HEK293T (cell line): ENCODE results near the gene ALG6.

Experiments used
- CTCF ChIA-PET: fragments of 350-600 bp; formaldehyde crosslinking; extraction: SDS; loops from one replicate; lab custom pipeline; 2021; ENCODE audit warnings: antibody characterized with exemption, inconsistent platforms; lab: Yijun Ruan, JAX
- POLR2A ChIA-PET: fragments of 350-600 bp; formaldehyde crosslinking; extraction: SDS; loops from one replicate; lab custom pipeline; 2020; ENCODE audit warnings: antibody characterized with exemption, inconsistent platforms; lab: Yijun Ruan, JAX
- DNase-seq: peaks from one replicate; pipeline ENCODE4 v3.0.0; 2012; ENCODE audit warnings: mixed read lengths; ENCODE audit errors: extremely low spot score
- ARNT ChIP-seq: fragments of 450-650 bp; IDR thresholded peaks from 2 replicates; pipeline ENCODE4 v1.6.1; 2017; ENCODE audit warnings: mild to moderate bottlenecking
- BHLHE40 ChIP-seq: fragments of 450-650 bp; IDR thresholded peaks from 2 replicates; pipeline ENCODE4 v1.6.1; 2016; ENCODE audit warnings: mild to moderate bottlenecking, moderate library complexity, borderline replicate concordance
- CTBP1 ChIP-seq: fragments of 450-650 bp; IDR thresholded peaks from 2 replicates; pipeline ENCODE4 v1.6.1; 2016; ENCODE audit warnings: borderline replicate concordance
- ELF4 ChIP-seq: fragments of 450-650 bp; IDR thresholded peaks from 2 replicates; pipeline ENCODE4 v1.6.1; 2017; ENCODE audit warnings: antibody characterized with exemption
- FOXA1 ChIP-seq: fragments of 450-650 bp; IDR thresholded peaks from 2 replicates; pipeline ENCODE4 v1.6.1; 2016; ENCODE audit warnings: mild to moderate bottlenecking
- FOXK2 ChIP-seq: fragments of 450-650 bp; IDR thresholded peaks from 2 replicates; pipeline ENCODE4 v1.6.1; 2016; ENCODE audit warnings: mild to moderate bottlenecking
- FOXM1 ChIP-seq: fragments of 450-650 bp; IDR thresholded peaks from 2 replicates; pipeline ENCODE4 v1.6.1; 2017; ENCODE audit warnings: mild to moderate bottlenecking, borderline replicate concordance
- HDGF ChIP-seq: fragments of 450-650 bp; IDR thresholded peaks from 2 replicates; pipeline ENCODE4 v1.6.1; 2017; ENCODE audit warnings: antibody characterized with exemption, borderline replicate concordance
- L3MBTL2 ChIP-seq: fragments of 450-650 bp; conservative IDR thresholded peaks from 2 replicates; pipeline ENCODE4 v1.6.1; 2016; ENCODE audit warnings: mild to moderate bottlenecking
- LEF1 ChIP-seq: fragments of 450-650 bp; IDR thresholded peaks from 2 replicates; pipeline ENCODE4 v1.6.1; 2017; ENCODE audit warnings: mild to moderate bottlenecking, borderline replicate concordance
- NFRKB ChIP-seq: fragments of 450-650 bp; IDR thresholded peaks from 2 replicates; pipeline ENCODE4 v1.6.1; 2016; ENCODE audit warnings: mild to moderate bottlenecking, moderate library complexity
- SP1 ChIP-seq: fragments of 450-650 bp; IDR thresholded peaks from 2 replicates; pipeline ENCODE4 v1.6.1; 2017
- SUZ12 ChIP-seq: fragments of 450-650 bp; IDR thresholded peaks from 2 replicates; pipeline ENCODE4 v1.6.1; 2016; ENCODE audit warnings: mild to moderate bottlenecking
- TARDBP ChIP-seq: fragments of 450-650 bp; IDR thresholded peaks from 2 replicates; pipeline ENCODE4 v1.6.1; 2016
- ZNF384 ChIP-seq: fragments of 450-650 bp; IDR thresholded peaks from 2 replicates; pipeline ENCODE4 v1.6.1; 2016
- TF ChIP-seq, protein P1 (sequence below): fragments of 450-650 bp; IDR thresholded peaks from 2 replicates; pipeline ENCODE4 v1.6.1; 2016

ALG6 gene

DNA sequence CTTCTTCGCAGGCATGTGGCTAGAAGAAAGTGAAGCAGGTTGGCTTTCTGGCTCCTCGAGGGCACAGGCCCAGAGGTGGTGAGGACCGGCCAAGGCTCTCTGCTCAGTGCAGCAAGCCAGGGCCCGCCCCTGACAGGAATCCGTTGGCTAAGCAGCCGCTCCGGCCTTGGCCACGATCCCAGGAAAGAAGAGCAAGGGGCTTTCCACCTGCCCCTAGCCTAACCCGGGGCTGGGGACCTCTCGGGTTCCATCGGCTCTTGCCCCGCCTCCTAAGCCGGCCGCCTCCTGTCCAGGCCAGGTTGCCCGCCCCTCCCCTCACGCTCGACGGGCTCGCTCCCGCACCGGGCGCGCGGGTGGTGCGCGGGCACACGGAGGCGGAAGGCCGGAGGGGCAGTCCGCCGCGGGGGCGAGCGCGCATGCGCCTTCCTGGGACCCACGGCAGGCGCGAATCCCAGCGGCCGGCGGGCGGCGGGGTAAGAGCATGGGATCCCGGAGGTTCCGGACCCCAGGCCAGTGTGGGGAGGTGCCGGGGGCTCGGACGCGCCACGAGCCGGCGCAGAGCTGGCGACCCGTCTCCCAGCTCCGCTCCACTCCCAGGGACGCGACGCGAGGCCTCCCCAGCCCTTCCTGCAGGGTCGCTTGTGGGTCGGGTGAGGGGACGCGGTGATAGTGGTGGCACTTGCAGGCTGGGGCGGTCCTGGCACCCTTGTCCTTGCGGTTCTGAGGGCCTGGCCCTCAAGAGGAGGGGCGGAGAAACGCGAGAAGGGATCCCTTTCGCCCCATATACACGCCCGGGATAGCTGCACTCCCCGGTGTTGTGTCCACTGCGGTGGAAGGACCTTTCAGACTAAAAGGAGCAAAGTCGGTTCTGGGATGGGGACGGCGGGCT lies at the start of gene ALG6:
TSS of gene ALG6 (plus strand) at position 413 of the 889 bp plus-strand sequence. CDS start 3,351 bp downstream, outside the sequence.
- POLR2A ChIA-PET: interaction anchor here (0.6 to 1.6 kb wide), 8 partner anchors 11 to 156 kb away, joined by 3 to 9 read pairs (median 4); partner anchors contain the start of genes EFCAB7, FOXD3 and ITGB3BP
- DNase-seq: peak; percentile 100
- CTCF ChIA-PET: interaction anchor here (1.1 to 1.2 kb wide), 2 partner anchors 45 to 89 kb away, joined by 3 read pairs; partner anchors contain the start of gene FOXD3
- TF ChIP-seq ARNT (no peak), L3MBTL2 (peak; percentile 97), NFRKB (no peak), BHLHE40 (no peak), ELF4 (peak; percentile 56; the same call in 1 of the 2 replicates), HDGF (peak; percentile 91)

GRCh38 chr1:63317817-63318152 lies 49.6 kb upstream of the ALG6 start:
- TF ChIP-seq FOXA1: no peak
- no peak for TF ChIP-seq ZNF384
- no peak for TF ChIP-seq LEF1
- TF ChIP-seq L3MBTL2: no peak
- TF ChIP-seq, protein P1, sequence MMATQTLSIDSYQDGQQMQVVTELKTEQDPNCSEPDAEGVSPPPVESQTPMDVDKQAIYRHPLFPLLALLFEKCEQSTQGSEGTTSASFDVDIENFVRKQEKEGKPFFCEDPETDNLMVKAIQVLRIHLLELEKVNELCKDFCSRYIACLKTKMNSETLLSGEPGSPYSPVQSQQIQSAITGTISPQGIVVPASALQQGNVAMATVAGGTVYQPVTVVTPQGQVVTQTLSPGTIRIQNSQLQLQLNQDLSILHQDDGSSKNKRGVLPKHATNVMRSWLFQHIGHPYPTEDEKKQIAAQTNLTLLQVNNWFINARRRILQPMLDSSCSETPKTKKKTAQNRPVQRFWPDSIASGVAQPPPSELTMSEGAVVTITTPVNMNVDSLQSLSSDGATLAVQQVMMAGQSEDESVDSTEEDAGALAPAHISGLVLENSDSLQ: no peak
- no peak for TF ChIP-seq SP1
- no peak for TF ChIP-seq ARNT
- TF ChIP-seq FOXK2: no peak
- no peak for TF ChIP-seq ELF4
- TF ChIP-seq FOXM1: no peak
- TF ChIP-seq CTBP1: no peak
- no peak for TF ChIP-seq BHLHE40
- no peak for TF ChIP-seq HDGF
- TF ChIP-seq NFRKB: no peak
- no peak for TF ChIP-seq SUZ12
- TF ChIP-seq TARDBP: no peak
- CTCF ChIA-PET: interaction anchor here (1.0 to 1.1 kb wide), 2 partner anchors 13 to 35 kb away, joined by 3 read pairs; no protein-coding TSS in a partner anchor
- peak; percentile 53 for DNase-seq
- POLR2A ChIA-PET: interaction anchor here (1.9 kb wide), 1 partner anchor 50 kb away, joined by 5 read pairs; the partner anchor contains the start of gene ALG6

DNA sequence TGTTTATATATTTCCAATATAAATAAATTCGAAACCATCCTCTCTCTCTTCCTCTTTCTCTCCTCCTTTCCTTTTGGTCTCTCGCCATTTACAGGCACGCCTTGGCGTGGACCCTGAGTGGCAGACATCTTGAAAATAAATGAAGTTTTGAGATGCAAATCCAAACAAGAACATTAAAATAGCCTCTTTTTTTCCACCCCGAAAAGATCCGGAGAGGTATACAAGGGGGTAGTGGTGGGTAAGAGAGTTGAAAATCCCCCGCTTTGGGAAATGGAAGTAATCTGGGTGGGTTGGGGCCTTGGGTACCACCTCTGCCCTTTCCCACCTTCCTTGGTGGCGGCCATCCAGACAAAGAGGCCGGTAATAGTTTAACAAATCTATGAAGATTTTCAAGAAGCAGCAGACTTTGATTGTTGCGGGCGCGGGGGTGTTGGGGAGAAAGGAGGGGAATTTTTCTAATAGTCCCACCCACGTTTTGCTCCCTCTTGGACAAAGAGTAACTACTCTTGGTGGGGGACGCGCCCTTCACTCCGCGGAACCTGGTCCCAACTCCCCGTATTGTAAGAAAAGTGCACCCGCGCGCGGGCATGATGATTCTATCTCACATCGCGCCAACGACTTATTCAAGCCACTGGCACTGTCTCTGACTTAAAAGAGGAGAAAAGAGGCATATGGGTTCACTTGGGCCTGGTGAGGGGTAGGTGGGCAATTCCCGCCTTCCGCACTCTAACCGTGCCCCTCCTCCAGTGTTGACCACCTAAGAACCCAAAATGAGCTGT lies 49.0 kb upstream of the ALG6 start:
- CTCF ChIA-PET: interaction anchor here (1.1 kb wide), 1 partner anchor 34 kb away, joined by 3 read pairs; no protein-coding TSS in a partner anchor
- POLR2A ChIA-PET: no interaction called here
- no peak for DNase-seq
- TF ChIP-seq ELF4 (no peak), SP1 (no peak), ARNT (no peak), LEF1 (no peak), FOXM1 (no peak), HDGF (no peak), BHLHE40 (no peak), NFRKB (no peak), L3MBTL2 (no peak), TARDBP (no peak), FOXA1 (no peak), CTBP1 (no peak), FOXK2 (no peak)
- TF ChIP-seq, protein P1: no peak

- TF ChIP-seq L3MBTL2: no peak; the same call in 1 of the 2 replicates
- POLR2A ChIA-PET: no interaction called here
- CTCF ChIA-PET: no interaction called here
- no peak for DNase-seq
Observed at GRCh38 chr1:63319046-63320021, 48.1 kb upstream of the ALG6 start.

DNA sequence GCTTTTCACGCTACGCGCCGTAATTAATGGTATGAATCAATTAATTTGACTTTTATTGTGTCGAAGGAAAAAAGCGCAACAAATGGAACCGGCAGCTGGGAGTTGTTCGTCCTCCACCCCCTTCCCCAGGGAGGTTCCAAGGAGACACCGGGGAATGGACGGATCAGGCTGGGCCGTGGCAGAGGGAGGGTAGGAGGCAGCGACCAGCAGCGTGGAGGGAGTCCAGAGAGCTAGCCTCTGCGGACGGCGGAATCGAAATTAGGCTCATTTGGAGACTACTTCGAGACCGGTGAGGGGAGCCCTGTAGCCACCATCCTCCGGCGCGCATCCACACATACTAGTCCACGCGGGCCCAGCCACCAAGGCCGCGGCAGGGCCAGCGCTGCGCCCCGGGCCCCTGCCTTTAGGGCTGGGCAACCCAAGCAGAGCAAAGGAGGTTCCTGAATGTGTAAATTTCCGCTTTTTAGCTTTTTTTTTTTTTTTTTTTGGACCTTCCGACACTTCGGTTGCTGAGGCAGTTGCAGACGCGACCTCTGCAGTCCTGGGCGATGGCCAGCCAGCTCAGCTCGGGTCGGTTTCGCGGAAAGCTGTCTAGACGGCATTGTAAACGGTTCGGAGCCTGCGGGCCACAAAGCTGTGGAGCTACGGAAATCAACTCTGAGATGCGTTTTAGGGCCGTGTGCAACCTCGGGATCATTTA lies 47.3 kb upstream of the ALG6 start:
- ChIA-PET CTCF (no interaction called here), POLR2A (no interaction called here)
- TF ChIP-seq NFRKB (no peak), SP1 (no peak), TARDBP (no peak), ZNF384 (no peak), ELF4 (no peak), FOXK2 (no peak)
- TF ChIP-seq, protein P1: no peak
- no peak for DNase-seq
